T follicular helper cell (primary cell): ENCODE data around the gene YPEL1.
"Not testable (repeated sequence)": the region's sequence is repeated elsewhere in the genome, so short reads cannot be mapped to it uniquely, and the experiment has no call there.

Experiments
- DNase-seq: peaks from one replicate; pipeline ENCODE4 v3.0.0-alpha.2; 2020; ENCODE audit warnings: low read depth

YPEL1 gene

GRCh38 chr22:21683401-21683811 lies 52.2 kb downstream of the YPEL1 start:
- no peak for DNase-seq

DNA sequence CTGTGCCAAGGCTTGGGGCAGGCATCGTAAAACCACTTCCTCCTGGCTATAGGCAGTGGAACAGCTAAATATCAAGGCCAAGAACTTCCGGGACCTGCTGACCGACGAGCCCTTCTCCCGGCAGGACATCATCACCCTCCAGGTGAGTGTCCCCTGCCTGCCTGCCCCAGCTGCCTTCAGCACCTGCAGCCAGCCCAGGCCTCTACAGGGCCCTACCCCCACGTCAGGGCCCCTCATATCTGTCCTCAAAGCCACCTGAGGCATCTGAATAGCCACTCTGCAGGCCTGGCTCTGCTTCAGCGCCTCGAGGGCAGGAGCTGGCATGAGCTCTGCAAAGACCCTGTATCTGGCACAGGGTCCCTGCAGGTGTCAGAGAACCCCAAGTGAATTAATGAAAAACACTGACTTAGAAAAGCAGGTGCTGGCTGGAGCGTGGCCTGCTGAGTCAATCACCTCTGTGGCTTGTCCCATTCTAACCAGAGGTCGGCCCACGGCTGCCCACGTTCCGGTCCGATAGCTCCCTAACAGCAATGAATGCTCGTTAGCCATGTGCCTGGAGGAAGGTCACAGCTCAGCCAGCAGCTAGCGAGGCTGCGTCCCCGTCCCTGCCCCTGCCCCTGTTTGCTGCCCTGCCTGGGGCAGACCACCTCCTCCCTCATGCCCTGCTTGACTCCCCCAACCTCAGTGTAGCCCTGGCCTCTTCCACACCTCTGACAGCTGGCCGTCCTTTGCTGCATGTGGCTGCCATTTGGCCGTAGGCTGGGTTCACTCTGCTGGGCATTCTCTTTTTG lies 53.0 kb downstream of the YPEL1 start:
- DNase-seq, result no peak

- no peak for DNase-seq
Observed at GRCh38 chr22:21681566-21682370, 53.8 kb downstream of the YPEL1 start.

- DNase-seq, result no peak
Observed at GRCh38 chr22:21680830-21681565, 54.6 kb downstream of the YPEL1 start.

GRCh38 chr22:21679383-21679782 lies 56.2 kb downstream of the YPEL1 start:
- no peak for DNase-seq

GRCh38 chr22:21678842-21679241 lies 56.8 kb downstream of the YPEL1 start:
- not testable (repeated sequence) for DNase-seq

DNA sequence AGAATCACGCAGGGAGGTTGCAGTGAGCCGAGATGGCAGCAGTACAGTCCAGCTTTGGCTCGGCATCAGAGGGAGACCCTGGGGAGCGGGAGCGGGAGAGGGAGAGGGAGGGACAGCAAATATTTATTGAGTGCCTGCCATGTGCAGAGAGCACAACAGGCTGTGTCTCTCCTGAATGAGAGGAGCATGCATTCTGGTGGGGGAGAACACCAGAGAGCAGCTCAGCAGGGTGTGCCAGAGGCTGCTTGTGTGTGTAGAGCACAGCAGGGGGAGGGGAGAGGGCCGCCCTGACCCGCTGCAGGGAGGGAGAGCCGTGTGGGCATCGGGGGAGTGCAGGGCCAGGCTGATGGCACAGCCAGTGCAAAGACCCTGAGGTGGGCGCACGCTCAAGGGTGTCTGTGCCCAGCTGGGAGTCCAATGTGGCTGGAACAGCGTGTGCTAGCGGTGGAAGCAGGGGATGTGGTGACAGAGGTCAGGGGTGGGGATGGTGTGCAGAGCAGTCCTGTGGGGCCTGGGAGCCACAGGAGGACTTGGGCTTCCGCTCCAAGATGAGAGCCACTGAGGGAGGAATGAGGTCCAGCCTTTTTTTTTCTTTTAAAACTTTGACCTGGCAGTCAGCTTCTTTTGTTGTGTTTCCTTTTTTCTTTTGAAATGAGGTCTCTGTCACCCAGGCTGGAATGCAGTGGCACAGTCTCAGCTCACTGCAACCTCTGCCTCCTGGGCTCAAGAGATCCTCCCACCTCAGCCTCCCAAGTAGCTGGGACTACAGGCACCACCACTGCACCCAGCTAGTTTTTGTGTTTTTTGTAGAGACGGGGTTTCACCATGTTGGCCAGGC lies 57.8 kb downstream of the YPEL1 start:
- DNase-seq, result no peak

DNA sequence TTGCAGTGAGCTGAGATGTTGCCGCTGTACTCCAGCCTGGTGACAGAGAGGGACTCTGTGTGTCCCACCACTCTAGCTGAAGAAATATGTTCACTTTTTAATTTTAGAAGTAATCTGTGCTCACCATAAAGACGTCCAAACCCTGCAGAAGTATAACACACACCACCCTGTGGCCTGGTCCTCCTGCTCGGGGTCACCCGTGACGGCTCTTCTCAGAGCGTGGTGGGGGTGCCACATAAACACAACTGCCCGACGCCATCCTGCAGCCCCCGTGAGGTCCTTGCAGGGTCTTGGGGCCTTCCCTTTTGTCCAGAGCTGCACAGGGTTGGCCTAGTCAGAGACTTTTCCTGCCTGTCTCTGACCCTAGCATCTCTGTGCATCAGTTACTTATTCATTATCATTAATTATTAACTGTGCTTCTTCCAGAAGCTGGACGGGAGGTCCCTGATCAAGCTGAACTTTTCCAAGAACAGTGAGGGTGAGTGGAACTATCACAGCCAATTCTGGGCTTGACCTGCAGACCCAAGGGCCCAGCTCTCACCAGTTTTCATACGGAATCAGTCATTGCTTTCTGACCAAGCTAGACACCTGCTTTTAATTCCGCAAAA lies 60.9 kb downstream of the YPEL1 start:
- no peak for DNase-seq

DNA sequence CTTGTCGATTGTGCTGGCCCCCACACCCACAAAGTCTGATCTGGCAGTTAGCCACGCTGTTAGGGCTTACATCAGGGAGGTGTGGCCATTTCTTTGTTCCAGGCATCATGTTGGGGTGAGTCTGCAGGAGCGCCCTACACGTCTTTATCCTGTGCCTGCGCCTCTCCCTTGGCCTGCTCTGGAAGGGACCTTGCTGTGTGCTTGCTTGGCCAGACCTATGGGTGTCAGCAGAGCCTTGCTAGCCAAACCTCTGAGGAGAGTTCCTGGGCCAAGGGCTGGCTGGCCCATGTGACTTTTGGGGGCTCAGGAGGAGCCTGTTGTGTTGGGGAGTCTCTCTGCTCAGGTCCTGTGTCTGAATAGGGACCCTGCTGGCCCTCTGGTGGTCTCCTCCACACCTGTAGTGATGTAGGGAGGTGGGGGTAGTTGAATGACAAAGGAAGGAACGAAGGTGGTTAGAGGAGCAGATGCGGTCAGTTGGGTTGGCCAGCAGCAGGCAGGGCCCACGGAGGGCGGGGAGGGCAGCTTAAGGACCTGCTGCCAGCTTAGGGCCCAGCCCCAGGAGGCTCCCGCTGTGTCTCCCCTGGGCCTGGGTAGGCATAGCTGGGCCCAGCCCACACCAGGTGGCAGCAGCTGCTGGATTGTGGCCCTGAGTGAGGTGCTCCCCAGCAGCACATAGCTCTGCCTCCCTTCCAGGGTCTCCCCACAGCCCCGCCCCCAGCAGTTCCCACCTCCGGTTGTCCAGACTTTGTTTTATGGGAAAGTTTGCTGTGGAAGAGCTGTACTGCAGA lies 61.9 kb downstream of the YPEL1 start:
- no peak for DNase-seq

GRCh38 chr22:21672107-21672629 lies 63.4 kb downstream of the YPEL1 start:
- no peak for DNase-seq

- DNase-seq, result no peak
Observed at GRCh38 chr22:21669026-21669425, 66.6 kb downstream of the YPEL1 start.

DNA sequence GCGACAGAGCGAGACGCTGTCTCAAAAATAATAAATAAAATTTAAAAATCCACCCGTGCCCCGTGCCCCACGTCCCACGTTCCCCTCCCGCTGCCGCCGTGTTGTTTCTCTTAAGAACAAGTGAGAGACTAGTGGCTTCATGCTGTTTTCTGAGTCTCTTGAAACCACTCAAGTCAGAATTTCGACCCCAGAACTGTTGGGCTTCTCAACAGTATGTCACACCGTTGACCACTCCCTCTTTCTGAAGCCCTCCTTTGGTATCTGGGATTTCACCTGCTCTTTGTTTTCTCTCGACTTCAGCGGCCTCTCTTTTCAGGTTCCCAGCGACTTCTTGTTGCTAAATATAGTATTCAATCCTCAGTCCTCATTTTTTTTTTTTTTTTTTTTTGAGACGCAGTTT lies 68.8 kb downstream of the YPEL1 start:
- no peak for DNase-seq

GRCh38 chr22:21665047-21665851 lies 70.3 kb downstream of the YPEL1 start:
- no peak for DNase-seq

DNA sequence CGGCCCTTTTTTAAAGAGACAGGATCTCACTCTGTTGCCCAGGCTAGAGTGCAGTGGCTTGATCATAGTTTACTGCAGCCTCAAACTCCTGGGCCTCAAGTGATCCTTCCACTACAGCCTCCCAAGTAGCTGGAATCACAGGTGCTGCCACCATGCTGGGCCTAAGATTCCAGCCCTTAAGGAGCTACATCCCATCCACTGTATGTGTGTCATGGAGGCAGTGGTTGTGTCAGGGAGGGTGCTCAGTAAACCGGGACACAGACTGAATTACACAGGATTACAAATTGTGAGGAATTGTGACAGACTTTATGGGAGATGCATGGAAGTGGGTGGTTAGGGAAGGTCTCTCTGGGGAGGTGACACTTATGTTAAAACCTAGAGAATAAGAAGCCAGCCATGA lies 71.9 kb downstream of the YPEL1 start:
- no peak for DNase-seq

DNA sequence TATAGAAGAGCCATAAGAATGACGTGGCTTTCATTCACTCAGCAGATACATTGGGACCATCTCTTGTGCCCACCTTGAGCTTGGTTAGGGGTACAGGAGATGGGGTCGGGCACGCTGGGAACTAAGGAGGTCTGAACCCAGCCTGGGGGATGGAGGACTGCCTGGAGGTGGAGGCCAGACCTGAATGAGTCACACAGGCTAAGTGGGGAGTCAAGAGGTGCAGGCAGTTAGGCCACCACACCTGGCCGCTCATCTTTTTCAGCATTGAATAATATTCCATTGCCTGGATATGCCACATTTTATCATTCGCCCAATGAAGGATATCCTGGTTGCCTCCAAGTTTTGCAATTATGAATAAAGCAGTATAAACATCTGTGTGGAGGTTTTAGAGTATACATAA lies 73.6 kb downstream of the YPEL1 start:
- DNase-seq, result no peak

DNA sequence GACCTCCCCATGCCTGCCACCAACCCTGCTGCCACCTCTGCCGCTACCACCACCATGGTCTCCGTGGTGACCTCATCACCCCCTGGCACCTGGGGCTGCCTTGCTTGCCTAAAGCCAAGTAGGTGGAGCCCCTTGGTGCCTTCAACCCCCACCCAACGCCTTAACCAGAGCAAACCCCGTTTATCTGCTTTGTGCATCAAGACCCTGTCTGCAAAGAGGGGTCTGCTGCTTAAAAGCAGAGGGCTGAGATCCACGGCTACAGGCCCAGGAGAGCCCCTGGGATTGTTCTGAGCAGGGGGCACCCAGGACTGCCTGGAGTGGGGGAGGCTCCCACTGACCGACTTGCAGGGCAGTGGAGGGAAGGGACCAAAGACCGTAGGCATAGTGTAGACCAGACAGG lies 74.7 kb downstream of the YPEL1 start:
- no peak for DNase-seq

GRCh38 chr22:21659864-21660525 lies 75.6 kb downstream of the YPEL1 start:
- no peak for DNase-seq

GRCh38 chr22:21657360-21658032 lies 78.1 kb downstream of the YPEL1 start:
- peak; percentile 69 for DNase-seq
